Stimulated activated CD8-positive, alpha-beta memory T cell treated with anti-CD3 and anti-CD28 coated beads, Interleukin-12 subunit alpha, Interleukin-12 subunit beta, amount 100 ng/mL, for 1 hour (primary cell): ENCODE results near the gene CCDC88A.
A peak's percentile ranks its signal among the peaks of the same experiment; 100 is the strongest.
"Not testable (repeated sequence)": the region's sequence is repeated elsewhere in the genome, so short reads cannot be mapped to it uniquely, and the experiment has no call there.

Experiments used
- DNase-seq: peaks from one replicate; pipeline ENCODE4 v3.0.0-alpha.2; 2020; ENCODE audit warnings: low read depth

CCDC88A gene, protein sequence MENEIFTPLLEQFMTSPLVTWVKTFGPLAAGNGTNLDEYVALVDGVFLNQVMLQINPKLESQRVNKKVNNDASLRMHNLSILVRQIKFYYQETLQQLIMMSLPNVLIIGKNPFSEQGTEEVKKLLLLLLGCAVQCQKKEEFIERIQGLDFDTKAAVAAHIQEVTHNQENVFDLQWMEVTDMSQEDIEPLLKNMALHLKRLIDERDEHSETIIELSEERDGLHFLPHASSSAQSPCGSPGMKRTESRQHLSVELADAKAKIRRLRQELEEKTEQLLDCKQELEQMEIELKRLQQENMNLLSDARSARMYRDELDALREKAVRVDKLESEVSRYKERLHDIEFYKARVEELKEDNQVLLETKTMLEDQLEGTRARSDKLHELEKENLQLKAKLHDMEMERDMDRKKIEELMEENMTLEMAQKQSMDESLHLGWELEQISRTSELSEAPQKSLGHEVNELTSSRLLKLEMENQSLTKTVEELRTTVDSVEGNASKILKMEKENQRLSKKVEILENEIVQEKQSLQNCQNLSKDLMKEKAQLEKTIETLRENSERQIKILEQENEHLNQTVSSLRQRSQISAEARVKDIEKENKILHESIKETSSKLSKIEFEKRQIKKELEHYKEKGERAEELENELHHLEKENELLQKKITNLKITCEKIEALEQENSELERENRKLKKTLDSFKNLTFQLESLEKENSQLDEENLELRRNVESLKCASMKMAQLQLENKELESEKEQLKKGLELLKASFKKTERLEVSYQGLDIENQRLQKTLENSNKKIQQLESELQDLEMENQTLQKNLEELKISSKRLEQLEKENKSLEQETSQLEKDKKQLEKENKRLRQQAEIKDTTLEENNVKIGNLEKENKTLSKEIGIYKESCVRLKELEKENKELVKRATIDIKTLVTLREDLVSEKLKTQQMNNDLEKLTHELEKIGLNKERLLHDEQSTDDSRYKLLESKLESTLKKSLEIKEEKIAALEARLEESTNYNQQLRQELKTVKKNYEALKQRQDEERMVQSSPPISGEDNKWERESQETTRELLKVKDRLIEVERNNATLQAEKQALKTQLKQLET (N-terminal part only)

DNA sequence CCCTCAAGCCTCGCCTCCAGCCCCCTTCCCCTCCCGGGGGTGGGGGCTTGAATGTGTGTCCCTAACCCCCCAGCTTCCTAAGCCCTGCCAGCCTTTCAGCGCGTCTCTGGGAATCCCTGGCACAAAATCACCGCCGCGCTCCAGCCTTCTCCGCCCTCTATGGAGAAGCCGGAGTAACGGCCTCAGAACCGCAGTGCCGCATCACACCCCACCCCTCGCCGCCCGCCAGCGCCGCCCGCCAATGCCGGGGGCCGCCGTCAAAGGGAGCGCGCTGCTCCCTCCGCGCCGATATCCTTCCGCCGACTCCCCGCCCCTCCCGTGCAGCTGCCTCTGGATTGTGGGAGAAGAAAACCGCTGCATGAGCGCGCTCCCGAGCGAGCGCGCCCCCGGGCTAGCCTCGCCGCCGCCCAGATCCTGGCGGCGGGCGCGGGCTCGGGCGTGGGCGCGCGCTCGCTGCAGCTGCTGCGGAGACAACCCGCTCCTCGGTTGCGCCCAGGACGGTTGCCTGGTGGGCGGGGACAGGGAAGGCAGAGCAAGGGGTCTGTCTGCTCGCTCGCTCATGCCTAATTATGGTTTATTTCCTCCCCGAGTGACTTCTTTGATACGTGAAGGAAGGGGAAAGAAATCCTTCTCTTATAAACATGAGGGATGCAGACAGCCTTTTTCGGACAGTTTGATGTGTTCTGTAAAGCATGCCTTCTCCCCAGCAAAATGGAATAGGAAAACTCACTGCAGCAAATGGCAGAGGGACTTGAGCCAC, at the start of gene CCDC88A:
Gene CCDC88A, minus strand, starts transcription at position 178 of the 760 bp plus-strand sequence. CDS start 777 bp downstream, outside the sequence.
- DNase-seq = peak; percentile 67

DNA sequence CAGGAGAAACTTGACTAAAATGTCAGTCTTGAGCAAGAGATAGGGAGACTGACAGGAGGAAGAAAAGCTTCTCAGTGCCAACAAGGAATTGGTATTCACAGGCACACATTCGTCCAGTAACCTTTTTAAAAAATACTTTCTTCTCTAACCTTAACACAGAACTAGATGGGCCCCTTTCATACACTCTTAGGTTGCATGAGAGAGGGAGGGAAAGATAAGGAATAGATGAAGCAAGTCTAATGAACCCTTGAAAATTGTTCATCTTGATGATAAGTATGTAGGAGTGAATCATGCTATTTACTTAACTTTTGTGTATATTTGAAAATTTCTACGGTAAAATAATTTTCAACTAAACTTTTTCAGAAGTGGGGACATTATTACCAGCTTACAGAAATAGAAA, 42.0 kb upstream of the CCDC88A start:
- no peak for DNase-seq

DNA sequence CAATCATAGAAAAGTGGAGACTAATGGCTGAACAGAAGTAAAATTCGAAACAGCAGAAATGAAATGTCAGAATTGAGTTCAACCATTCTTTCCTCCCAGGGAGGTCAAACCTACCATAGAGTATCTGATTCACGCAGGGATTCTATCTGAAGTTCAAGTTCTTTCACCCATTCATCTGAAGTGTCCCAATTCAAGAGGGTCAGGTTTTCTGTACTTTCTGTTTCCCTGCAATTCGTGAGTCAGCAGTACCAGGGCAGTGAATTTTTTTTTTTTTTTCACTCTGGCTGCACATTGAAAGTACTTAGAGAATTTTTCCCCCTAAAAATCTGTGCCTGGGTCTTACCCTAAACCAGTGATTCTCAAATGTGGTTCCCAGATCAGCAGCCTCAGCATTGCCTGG, 40.9 kb upstream of the CCDC88A start:
- no peak for DNase-seq

DNA sequence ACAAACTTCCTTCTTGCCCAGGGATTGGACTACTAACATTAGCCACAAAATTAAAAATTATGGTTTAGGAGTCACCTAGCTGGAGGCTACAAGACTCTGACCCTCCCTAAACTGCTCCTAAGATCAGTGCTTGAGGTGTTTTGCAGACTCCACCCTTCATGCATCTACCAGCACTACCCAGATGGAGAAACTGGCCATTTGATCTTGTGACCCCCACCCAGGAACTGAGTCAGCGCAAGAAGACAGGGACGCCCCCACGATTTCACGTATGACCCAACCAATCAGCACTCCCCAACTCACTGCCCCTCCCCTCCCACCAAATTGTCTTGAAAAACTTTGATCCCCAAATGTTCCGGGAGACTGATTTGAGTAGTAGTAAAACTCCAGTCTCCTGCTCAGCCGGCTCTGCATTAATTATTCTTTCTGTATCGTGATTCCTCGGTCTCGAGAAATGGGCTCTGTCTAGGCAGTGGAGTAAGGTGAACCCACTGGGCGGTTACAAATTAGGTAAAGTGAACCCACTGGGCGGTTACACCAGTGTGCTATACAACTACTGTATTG, 40.1 kb upstream of the CCDC88A start:
- DNase-seq = no peak

DNA sequence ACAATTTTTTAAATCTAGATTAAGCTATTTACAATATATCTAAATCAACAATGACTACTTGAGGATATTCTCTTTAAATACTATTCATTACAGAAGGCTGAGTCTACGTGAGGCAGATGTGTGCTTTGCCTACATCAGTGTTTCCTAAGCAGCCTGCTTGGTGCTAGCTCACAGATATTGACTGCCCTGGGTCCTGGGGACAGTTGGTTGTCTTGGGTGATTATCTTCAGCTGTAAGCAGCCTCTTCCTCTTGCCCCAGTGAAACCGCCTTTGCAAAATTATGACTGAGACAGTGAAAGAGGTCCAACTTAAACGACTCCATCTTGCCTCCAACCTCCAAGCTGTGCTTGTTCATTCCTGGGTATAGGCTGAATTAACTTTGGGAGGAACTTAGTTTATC, 39.6 kb upstream of the CCDC88A start:
- DNase-seq = no peak

DNA sequence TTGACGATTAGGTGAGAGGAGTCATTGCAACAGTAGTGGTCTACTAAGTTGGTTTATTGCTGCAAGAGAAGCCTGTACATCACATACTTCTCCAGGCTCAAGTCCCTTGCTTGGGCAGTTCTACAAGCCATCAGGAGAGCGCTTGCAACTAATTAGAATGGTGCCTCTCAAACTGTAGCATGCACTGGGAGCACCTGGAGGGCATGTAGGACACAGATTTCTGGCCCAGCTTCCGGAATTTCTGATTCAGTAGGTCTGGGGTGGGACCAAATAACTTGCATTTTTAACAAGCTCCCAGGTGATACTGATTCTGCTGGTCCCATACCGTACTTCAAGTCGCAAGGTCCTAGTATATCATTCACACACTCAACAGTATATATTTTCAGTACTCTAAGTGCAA, 34.5 kb upstream of the CCDC88A start:
- no peak for DNase-seq

DNA sequence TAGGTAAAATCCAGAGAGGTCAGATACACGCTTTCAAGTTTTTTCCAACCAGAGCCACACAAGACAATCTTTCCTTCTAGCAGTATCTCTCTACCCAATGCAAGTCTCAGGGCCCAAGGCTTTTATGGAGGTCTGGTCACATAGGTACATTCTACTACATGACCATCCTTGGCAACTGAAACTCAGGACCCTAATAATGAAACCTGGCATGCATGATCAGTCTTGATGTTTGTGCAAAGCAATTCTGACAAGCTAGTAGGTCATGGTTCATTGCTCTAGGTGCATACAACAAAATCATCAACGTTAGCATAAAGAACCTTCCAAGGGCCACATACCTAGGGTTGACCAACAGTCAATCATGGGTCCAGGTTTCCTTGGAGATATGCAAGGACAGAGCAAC, 33.2 kb upstream of the CCDC88A start:
- DNase-seq = no peak

DNA sequence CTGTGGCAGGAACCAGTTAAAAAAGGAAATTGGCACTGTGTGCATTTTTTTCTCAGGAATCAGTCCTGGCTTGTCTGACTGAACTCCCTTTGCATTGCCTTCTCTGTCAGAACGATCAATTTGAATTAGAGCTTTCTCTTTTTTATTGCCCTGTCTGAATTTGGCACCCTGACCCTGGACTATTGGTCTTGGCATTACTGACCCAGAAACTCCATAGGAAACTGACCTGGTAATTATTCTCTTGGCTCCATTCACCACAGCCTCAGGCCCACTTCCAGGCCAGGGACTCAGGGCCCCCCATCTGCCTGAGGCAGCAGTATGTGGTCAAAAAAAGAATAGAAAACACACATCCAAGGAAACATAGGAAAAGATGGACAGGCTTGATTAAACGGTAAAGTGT, 32.0 kb upstream of the CCDC88A start:
- DNase-seq = no peak

DNA sequence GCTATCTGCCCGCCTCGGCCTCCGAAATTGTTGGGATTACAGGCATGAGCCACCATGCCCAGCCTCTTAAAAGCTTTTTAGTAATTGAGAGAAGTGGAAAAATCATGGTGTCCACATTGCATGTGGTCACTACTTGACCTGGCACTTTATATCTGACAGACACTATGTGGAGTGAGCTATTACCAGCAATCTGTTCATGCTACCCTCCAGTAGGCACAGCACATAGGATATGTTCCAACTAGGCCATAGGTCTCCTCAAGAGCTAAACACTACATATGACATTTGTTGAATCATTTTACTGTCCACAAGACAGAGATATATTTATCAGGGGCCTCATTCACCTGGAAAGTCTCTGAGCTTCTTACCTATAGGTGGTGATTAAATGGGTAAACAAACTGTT, 30.4 kb upstream of the CCDC88A start:
- not testable (repeated sequence) for DNase-seq

DNA sequence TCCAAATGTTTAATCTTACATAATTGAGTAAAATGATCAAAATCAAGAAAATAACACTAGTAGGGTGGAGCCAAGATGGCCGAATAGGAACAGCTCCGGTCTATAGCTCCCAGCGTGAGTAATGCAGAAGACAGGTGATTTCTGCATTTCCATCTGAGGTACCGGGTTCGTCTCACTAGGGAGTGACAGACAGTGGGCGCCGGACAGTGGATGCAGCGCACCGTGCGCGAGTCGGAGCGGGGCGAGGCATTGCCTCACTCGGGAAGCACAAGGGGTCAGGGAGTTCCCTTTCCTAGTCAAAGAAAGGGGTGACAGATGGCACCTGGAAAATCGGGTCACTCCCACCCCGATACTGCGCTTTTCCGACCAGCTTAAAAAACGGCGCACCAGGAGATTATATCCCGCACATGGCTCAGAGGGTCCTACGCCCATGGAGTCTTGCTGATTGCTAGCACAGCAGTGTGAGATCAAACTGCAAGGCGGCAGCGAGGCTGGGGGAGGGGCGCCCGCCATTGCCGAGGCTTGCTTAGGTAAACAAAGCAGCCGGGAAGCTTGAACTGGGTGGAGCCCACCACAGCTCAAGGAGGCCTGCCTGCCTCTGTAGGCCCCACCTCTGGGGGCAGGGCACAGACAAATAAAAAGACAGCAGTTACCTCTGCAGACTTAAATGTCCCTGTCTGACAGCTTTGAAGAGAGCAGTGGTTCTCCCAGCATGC, 22.5 kb upstream of the CCDC88A start:
- DNase-seq = not testable (repeated sequence)

DNA sequence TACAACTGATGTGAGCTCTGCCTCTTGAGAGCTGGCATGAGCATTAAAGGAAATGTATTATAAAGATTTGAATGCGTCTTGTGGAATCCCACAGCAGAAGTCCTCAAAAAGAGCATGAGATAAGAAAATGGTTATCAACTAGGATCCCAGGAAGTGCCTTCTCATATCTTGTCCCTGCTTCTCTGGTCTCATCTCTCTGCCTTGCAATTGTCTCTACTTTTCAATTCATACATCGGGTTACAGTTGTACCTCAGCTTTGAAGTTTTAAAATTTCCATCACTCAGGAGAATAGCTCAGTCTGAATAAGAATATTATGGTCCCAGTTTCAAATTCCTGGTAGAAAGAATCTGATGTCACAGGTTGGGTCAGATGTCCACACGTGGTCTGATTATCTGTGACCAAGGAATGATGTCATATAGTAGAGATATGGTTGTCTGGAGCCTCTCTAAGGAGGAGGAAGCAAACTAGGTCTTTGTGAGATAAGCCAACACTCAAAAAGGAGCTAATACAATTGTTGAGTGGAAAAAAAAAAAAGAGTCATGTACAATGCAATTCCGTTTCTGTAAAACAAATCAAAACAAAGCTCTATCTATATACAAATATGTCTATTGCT, 21.7 kb upstream of the CCDC88A start:
- no peak for DNase-seq

DNA sequence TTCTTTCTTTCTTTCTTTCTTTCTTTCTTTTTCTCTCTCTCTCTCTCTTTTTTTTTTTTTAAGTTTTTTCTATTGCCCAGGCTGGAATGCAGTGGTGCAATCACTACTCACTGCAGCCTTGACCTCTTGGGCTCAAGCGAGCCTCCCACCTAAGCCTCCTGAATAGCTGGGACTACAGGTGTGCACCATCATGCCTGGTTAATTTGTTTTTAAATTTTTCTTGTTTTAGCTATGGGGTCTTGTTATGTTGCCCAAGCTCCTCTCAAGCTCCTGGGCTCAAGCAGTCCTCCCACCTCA, 19.4 kb upstream of the CCDC88A start:
- DNase-seq = no peak

DNA sequence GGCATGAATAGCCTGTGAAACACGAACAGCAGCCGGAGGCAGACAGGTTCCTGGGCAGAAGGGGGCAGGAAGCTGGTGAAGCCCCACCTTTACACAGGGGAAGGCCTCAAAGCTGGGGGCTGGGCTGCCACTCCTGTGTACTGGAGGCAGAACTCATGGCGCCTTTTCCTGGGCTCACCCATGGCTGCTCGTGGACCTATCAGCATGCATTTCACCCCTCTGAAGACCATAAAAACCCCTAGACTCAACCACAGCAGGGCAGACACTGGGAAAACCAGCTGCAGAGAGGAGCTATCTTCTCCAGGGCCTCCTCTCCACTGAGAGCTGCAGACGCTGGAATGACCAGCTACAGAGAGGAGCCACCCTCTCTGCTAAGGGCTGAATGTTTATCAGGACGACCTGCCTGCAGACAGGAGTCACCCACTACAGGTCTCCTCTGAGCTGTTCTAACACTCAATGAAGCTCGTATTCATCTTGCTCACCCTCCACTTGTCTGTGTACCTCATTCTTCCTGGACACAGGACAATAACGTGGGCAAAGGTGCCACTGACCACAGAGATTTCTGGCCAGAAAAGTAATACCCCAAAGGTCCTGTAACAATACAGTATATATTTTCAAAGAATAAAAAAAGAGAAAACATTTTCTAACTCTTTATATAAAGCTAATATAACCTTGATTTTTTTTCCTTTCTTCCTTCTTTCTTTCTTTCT, 18.9 kb upstream of the CCDC88A start:
- DNase-seq = no peak

DNA sequence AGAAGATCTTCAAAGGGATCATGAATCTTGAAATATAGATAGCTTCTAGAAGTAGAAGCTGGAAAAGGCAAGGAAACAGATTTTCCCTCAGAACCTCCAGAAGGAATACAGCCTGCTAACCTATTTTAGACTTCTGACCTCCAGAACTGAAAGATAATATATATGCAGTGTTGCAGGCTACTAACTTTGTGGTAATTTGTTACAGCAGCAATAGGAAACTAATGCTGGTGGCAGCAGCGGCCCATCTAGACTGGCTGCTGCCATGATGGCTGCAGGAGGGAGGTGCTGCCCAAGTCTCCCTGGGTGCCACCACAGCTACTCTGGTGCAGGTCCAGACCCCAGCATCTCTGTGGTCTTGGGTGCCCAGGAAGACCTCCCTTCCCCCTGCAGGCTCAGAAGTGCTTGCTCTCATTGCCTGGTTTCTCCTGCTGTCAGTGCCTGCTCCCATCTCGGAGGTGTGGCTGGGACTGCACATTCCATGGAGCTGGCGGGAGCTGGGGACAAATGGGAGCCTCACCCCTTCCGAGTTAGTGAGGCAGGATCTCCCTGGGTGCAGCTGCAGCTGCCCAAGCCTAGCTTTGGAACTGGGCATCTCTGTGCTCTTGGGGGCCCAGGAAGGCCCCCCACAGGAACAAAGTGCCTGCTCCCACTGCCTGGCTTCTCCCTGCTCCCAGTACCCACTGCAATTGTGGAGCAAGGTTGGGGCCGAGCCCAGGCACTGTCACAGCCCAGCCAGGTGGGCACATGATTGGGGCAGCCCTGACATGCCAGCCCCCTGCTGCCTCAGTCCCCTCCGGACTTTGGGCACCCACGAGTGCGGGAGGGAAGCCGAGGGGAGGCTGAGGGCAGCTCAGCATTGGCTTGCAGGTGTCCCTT, 18.1 kb upstream of the CCDC88A start:
- no peak for DNase-seq

DNA sequence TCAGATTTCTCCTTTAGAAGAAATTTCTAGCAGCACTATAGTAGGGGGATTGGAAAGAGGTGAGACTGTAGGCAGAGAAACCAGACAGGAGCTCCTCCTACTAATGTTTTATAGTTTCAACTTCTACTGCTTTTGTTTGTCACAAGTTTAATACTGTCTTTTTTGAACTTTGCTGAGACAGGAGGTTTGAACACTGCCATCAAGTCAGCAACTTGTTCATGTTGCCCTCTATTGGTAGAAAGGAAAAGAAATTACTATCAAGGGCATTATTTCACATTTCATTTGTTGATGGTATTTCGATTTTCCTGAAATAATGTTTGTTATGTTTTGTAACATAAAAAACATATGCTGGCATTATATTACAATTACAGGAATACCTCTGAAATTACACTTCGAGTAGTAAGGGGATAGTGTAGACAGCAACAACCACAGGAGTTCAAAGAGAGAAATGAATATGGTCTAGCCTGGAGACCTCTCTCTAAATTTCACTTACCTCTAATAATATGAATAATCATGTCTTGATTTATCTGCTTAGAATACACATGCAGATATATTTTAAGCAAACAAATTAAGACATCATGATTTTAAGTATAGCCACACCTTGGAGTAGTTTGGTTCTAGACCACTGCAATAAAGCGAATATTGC, 12.4 kb upstream of the CCDC88A start:
- no peak for DNase-seq

DNA sequence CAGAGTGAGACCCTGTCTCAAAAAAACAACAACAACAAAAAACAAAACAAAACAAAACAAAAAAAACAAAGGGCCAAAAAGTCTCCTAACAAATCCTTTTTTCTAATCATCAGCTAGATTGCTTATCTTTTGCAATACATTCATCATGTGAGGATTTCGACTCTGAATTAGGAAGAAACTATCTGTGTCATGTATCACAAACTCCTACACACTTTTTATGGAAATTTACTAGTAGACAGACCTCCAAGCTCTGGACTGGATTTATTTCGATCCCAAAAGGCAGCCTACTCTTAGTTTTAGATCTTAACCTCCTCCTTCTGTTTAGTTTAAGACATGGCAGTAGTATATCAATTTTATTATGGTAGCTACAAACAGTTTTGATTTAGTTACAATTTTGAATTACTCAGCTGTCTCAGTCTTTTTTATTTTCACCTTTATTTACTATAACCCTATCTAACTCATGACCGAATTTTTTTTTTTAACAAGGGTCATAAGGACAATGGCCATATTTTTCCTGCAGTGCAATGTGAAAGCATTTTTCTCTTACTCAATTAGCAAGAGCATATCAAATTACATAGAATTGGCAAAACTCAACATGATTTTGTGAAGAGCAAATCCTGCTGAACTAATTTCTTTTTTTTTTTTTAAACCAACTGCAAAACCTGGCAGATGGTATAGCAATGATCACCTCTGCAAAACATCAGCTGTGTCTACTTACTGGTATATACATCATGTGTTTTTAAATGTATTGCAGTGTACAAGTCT, 10.7 kb upstream of the CCDC88A start:
- DNase-seq = no peak

DNA sequence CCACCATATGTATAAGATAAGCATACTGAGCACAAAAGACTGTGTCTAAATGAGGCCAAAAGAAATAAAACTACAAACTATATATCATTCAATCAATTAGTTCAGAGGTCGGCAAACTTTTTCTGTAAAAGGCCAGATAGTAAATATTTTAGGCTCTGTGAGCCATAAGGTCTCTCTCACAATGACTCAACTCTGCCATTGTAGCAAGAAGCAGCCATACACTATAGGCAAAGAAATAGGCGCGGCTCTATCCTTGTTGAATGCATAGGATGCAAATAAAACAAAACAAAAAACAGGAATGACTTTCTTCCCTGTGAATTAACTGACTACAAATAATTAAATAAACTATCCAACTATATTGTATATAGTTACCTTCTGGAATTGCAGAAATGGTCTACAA, 8.6 kb upstream of the CCDC88A start:
- no peak for DNase-seq

DNA sequence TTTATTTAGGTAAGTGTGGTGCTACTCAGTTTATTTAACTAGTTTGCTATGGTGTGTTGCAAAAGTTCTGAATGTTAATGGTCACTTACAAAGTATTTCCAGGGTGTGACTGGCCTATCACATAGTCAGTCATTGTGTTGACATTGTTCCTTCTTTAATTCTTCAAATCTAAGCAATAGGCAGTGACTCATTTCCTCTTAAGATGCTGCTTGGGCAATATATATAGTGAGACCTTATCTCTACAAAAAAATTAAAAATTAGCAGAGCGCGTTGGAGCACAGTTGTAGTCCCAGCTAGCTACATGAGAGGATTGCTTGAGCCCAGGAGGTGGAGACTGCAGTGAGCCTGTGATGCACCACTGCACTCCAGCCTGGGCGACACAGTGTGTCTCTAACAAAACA, 5.8 kb upstream of the CCDC88A start:
- DNase-seq = no peak
